HCT116 (cell line): Measurements from ENCODE around the gene SLC7A1. TPM values are rescaled to one million over a fixed set of nuclear protein-coding genes. Genes with fewer than 3 reads are reported as not detected.

ENCODE experiments used
- ATAC-seq: fragments of 200-7000 bp; cut with Tn5 transposase; 2 replicates; pipeline ENCODE4 v1.9.1; 2020; ENCODE audit warnings: mild to moderate bottlenecking, moderate library complexity
- BruUV-seq: library from RNA; stranded (reverse); fragments of 400-500 nt; replicated peaks from 2 replicates; lab custom pipeline; 2021; lab: Mats Ljungman, UMichigan
- CTCF ChIA-PET: fragments of 300-600 bp; sonication (Branson Sonifier 250); formaldehyde crosslinking; loops from one replicate; lab custom pipeline; 2021; ENCODE audit warnings: antibody characterized with exemption; lab: Charles Lee
- POLR2A ChIA-PET: fragments of 300-600, 350-600 bp; sonication (Branson Sonifier 250); formaldehyde crosslinking; loops from one replicate; lab custom pipeline; 2021; ENCODE audit warnings: antibody characterized with exemption; lab: Charles Lee
- RAD21 ChIA-PET, 2 experiments: fragments of 300-600 bp; sonication (Branson Sonifier 250); formaldehyde crosslinking; loops; one replicate each; lab custom pipeline; 2023; ENCODE audit warnings: low total read pairs in 2 of 2; ENCODE audit not compliant: uncharacterized antibody in 2 of 2, unreplicated experiment in 2 of 2, low non-redundant PET in 1 of 2; lab: Charles Lee
- DNase-seq: peaks from one replicate; pipeline ENCODE4 v3.0.0-alpha.2; 2010; ENCODE audit warnings: low read depth, low spot score
- H2AFZ ChIP-seq: fragments of 200-600 bp; shearing (Covaris generic), sonication (generic); 2 replicates; pipeline ENCODE4 v1.6.1; 2017; ENCODE audit warnings: low read depth, mixed run types, mixed read lengths, antibody characterized with exemption, low read length; ENCODE audit not compliant: poor library complexity, severe bottlenecking
- H3K27ac ChIP-seq: 2 replicates; pipeline ENCODE4 v1.5.1; 2012; ENCODE audit warnings: low read depth, low read length
- H3K27me3 ChIP-seq: fragments of 200-600 bp; sonication (generic); 2 replicates; pipeline ENCODE4 v1.6.1; 2016; ENCODE audit warnings: mixed run types, low read length, mixed read lengths; ENCODE audit not compliant: insufficient read depth
- H3K36me3 ChIP-seq, 2 experiments: fragments of 200-500 bp in 1 of 2; fragments of 200-600 bp in 1 of 2; sonication (Bioruptor generic) in 1 of 2; sonication (generic) in 1 of 2; 2 replicates each; pipeline versions ENCODE4 v1.5.1 to v1.6.1; 2014 to 2016; ENCODE audit warnings: low read length in 2 of 2, inconsistent platforms in 1 of 2, mixed read lengths in 1 of 2, mixed run types in 1 of 2; ENCODE audit not compliant: insufficient read depth in 2 of 2, control insufficient read depth in 1 of 2
- H3K4me1 ChIP-seq, 2 experiments: fragments of 200-600 bp in 1 of 2; sonication (generic) in 1 of 2; 2 replicates each; pipeline versions ENCODE4 v1.5.1 to v1.6.1; 2012 to 2017; ENCODE audit warnings: low read length in 2 of 2, inconsistent platforms in 1 of 2, mild to moderate bottlenecking in 1 of 2, mixed read lengths in 1 of 2, mixed run types in 1 of 2, moderate library complexity in 1 of 2; ENCODE audit not compliant: insufficient read depth in 2 of 2, control insufficient read depth in 1 of 2
- H3K4me2 ChIP-seq: fragments of 200-600 bp; sonication (generic); 2 replicates; pipeline ENCODE4 v1.6.1; 2017; ENCODE audit warnings: mixed run types, low read length, mixed read lengths
- H3K4me3 ChIP-seq, 2 experiments: fragments of 200-600 bp in 1 of 2; sonication (generic) in 1 of 2; replicated peaks in 1 of 2; 2 replicates each; pipeline ENCODE4 v1.5.1; 2011 to 2016; ENCODE audit warnings: low read length in 2 of 2, control low read depth in 1 of 2, low read depth in 1 of 2, mild to moderate bottlenecking in 1 of 2, mixed read lengths in 1 of 2, mixed run types in 1 of 2
- H3K79me2 ChIP-seq: fragments of 200-600 bp; sonication (generic); 2 replicates; pipeline ENCODE4 v1.6.1; 2017; ENCODE audit warnings: mild to moderate bottlenecking, mixed run types, low read length, moderate library complexity, mixed read lengths; ENCODE audit not compliant: insufficient read depth
- H3K9ac ChIP-seq: fragments of 200-600 bp; sonication (generic); 2 replicates; pipeline ENCODE4 v1.6.1; 2016; ENCODE audit warnings: low read length, mixed read lengths
- H3K9me2 ChIP-seq: fragments of 200-600 bp; sonication (generic), shearing (Covaris generic); 2 replicates; pipeline ENCODE4 v1.6.1; 2017; ENCODE audit warnings: mixed run types, mild to moderate bottlenecking, moderate library complexity; ENCODE audit not compliant: insufficient read depth
- H3K9me3 ChIP-seq, 2 experiments: fragments of 200-500 bp in 1 of 2; fragments of 200-600 bp in 1 of 2; sonication (Bioruptor generic) in 1 of 2; sonication (generic) in 1 of 2; 2 replicates each; pipeline ENCODE4 v1.6.1; 2014 to 2017; ENCODE audit warnings: low read length in 2 of 2, mixed read lengths in 2 of 2, inconsistent platforms in 1 of 2, low read depth in 1 of 2, mild to moderate bottlenecking in 1 of 2, mixed run types in 1 of 2, moderate library complexity in 1 of 2; ENCODE audit not compliant: control insufficient read depth in 1 of 2, insufficient read depth in 1 of 2
- H4K20me1 ChIP-seq: fragments of 200-600 bp; sonication (generic), shearing (Covaris generic); 2 replicates; pipeline ENCODE4 v1.6.1; 2017; ENCODE audit warnings: mixed run types, mild to moderate bottlenecking, moderate library complexity; ENCODE audit not compliant: insufficient read depth
- EZH2 ChIP-seq: fragments of 200-600 bp; sonication (generic); IDR thresholded peaks from 2 replicates; pipeline ENCODE4 v1.6.1; 2017; ENCODE audit warnings: antibody characterized with exemption, mixed run types
- POLR2AphosphoS5 ChIP-seq: IDR thresholded peaks from 2 replicates; pipeline ENCODE4 v1.6.1; 2011; ENCODE audit warnings: mild to moderate bottlenecking, low read depth, low read length, moderate library complexity
- REST ChIP-seq: IDR thresholded peaks from 2 replicates; pipeline ENCODE4 v1.6.1; 2012; ENCODE audit warnings: low read depth
- SP1 ChIP-seq: IDR thresholded peaks from 2 replicates; pipeline ENCODE4 v1.6.1; 2012; ENCODE audit warnings: low read depth
- SRF ChIP-seq: IDR thresholded peaks from 2 replicates; pipeline ENCODE4 v1.6.1; 2012; ENCODE audit warnings: low read depth
- YY1 ChIP-seq: IDR thresholded peaks from 2 replicates; pipeline ENCODE4 v1.6.1; 2011; ENCODE audit warnings: low read length, low read depth, moderate library complexity, mild to moderate bottlenecking; ENCODE audit not compliant: insufficient replicate concordance; ENCODE audit errors: extremely low read depth
- ZFX ChIP-seq: fragments of 450-650 bp; IDR thresholded peaks from 2 replicates; pipeline ENCODE4 v1.6.1; 2017
- intact Hi-C: fragments of 100-400 bp; cut with micrococcal nuclease; formaldehyde crosslinking; loops from 2 replicates; pipeline ENCODE4 v1.10.0; 2022
- total RNA-seq: library from RNA; stranded (reverse); gene quantifications from one replicate; pipeline ENCODE4 v1.2.1, GENCODE V29; 2021; ENCODE audit not compliant: unreplicated experiment

The SLC7A1 gene
- total RNA-seq, 1 experiment from 2014 or later, result 124 TPM

DNA sequence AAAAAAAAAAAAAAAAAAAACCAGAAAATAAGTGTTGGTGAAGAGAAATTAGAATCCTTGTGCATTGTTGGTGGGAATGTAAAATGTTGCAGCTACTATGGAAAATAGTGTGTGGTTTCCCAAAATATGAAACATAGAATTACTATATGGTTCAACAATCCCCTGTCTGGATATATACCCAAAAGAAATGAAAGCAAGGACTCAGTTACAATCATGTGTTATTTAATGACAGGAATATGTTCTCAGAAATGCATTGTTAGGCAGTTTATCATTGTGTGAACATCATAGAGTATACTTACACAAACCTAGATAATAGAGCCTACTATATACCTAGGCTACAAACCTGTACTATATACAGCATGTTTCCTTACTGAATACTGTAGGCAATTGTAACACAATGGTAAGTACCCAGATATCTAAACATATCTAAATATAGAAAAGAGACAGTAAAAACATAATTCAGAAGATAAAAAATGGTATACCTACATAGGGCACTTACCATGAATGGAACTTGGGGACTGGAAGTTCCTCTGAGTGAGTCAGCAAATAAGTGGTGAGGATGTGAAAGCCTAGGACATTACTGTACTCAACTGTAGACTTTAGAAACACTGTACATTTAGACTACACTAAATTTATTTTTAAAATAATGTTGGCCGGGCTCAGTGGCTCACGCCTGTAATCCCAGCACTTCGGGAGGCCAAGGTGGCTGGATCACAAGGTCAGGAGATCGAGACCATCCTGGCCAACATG lies 25.7 kb upstream of the SLC7A1 start:
- no peak overlapping the region for H3K27ac ChIP-seq
- intact Hi-C loops, result no loop called here
- H2AFZ ChIP-seq, result no peak overlapping the region
- RAD21 ChIA-PET, result no interaction called here
- no peak for ATAC-seq
- H3K4me3 ChIP-seq, result no peak overlapping the region
- no peak overlapping the region for H3K9ac ChIP-seq
- no TSS peak for BruUV-seq
- TF ChIP-seq YY1 (no peak), SRF (no peak)
- TF ChIP-seq, all 23 proteins: peak for 0
- no peak overlapping the region for H3K4me2 ChIP-seq
- H3K4me1 ChIP-seq, result no peaks in the 10 kb centered on the region
- H3K27me3 ChIP-seq, result peaks cover 10% of the 10 kb centered on the region
- no peaks in the 10 kb centered on the region for H4K20me1 ChIP-seq
- H3K36me3 ChIP-seq, result no peaks in the 10 kb centered on the region
- ChIA-PET CTCF (no interaction called here), POLR2A (no interaction called here)
- H3K79me2 ChIP-seq, result no peaks in the 10 kb centered on the region
- H3K9me3 ChIP-seq, result no peaks in the 10 kb centered on the region
- no peaks in the 10 kb centered on the region for H3K9me2 ChIP-seq
- no peak for DNase-seq

DNA sequence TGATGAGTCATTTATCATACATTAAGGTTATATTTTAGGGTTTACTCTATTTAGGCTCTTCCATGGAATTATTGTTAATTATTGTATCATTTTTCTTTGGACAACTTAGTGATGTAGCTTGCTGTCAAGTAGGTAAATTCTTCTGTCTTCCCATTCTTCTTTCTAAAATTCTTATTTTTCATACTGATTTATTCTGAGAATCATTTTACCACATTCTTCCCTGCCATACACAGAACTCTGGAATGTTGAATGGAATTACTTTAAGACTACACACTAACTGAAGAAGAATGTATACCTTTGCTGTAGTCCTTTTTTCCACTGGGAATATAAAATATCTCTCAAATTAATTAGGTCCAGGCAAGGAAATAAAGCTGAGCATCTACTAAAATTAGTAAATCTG lies 24.5 kb upstream of the SLC7A1 start:
- no peaks in the 10 kb centered on the region for H3K4me1 ChIP-seq
- ChIA-PET RAD21 (no interaction called here), POLR2A (no interaction called here), CTCF (no interaction called here)
- H3K27ac ChIP-seq, result no peak overlapping the region
- no peak for DNase-seq
- H3K9me2 ChIP-seq, result no peaks in the 10 kb centered on the region
- H2AFZ ChIP-seq, result no peak overlapping the region
- H3K9ac ChIP-seq, result no peak overlapping the region
- no peak overlapping the region for H3K4me2 ChIP-seq
- H3K4me3 ChIP-seq, result no peak overlapping the region
- H3K36me3 ChIP-seq, result no peaks in the 10 kb centered on the region
- TF ChIP-seq POLR2AphosphoS5, result no peak
- no peak for TF ChIP-seq REST
- TF ChIP-seq EZH2, result no peak
- TF ChIP-seq SP1, result no peak
- TF ChIP-seq ZFX, result no peak
- BruUV-seq, result no TSS peak
- H4K20me1 ChIP-seq, result no peaks in the 10 kb centered on the region
- no peaks in the 10 kb centered on the region for H3K9me3 ChIP-seq
- no peaks in the 10 kb centered on the region for H3K79me2 ChIP-seq
- intact Hi-C loops, result no loop called here
- ATAC-seq, result no peak
- peaks cover 11% of the 10 kb centered on the region; the same call in 1 of the 2 replicates for H3K27me3 ChIP-seq
